Measurements from ENCODE around the gene GPR161. TPM values are rescaled to one million over a fixed set of nuclear protein-coding genes. Genes with fewer than 3 reads are reported as not detected.
"Not testable (repeated sequence)": the region's sequence is repeated elsewhere in the genome, so short reads cannot be mapped to it uniquely, and the experiment has no call there.

Gene GPR161
- total RNA-seq, 1 experiment from 2014 or later = 8.4 TPM

DNA sequence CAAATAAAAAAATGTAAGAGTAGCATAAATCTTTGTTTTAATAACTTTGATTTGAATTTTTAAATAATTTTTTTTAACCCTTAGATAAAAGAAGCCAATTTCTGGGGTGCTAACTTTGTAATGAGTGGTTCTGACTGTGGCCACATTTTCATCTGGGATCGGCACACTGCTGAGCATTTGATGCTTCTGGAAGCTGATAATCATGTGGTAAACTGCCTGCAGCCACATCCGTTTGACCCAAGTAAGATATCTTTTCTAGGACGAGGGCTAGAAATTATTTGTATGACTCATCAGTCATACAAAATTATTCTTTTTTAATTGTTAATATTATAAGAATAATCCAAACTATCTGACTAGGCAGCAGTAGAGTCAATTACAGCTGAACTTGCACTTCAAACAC lies 71.2 kb downstream of the GPR161 start:
- H3K4me1 Mint-ChIP-seq (ENCODE audit: low read depth, unreplicated experiment) = no peaks in the 10 kb centered on the region
- CTCF ChIA-PET = no interaction called here
- H3K36me3 Mint-ChIP-seq (ENCODE audit: insufficient read depth, unreplicated experiment) = peaks cover 7% of the 10 kb centered on the region
- no peaks in the 10 kb centered on the region for H3K27me3 Mint-ChIP-seq (ENCODE audit: unreplicated experiment)
- BruUV-seq (replicated peaks) = no TSS peak
- DNase-seq = no peak
- H3K4me3 Mint-ChIP-seq (ENCODE audit: low read depth, unreplicated experiment) = no peak overlapping the region
- TF ChIP-seq, protein P1, sequence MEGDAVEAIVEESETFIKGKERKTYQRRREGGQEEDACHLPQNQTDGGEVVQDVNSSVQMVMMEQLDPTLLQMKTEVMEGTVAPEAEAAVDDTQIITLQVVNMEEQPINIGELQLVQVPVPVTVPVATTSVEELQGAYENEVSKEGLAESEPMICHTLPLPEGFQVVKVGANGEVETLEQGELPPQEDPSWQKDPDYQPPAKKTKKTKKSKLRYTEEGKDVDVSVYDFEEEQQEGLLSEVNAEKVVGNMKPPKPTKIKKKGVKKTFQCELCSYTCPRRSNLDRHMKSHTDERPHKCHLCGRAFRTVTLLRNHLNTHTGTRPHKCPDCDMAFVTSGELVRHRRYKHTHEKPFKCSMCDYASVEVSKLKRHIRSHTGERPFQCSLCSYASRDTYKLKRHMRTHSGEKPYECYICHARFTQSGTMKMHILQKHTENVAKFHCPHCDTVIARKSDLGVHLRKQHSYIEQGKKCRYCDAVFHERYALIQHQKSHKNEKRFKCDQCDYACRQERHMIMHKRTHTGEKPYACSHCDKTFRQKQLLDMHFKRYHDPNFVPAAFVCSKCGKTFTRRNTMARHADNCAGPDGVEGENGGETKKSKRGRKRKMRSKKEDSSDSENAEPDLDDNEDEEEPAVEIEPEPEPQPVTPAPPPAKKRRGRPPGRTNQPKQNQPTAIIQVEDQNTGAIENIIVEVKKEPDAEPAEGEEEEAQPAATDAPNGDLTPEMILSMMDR (IDR thresholded peaks at IDR 0.05; ENCODE audit: unreplicated experiment) = no peak
- intact Hi-C loops (cut with micrococcal nuclease; ENCODE audit: unreplicated experiment) = no loop called here
- no peak overlapping the region for H3K27ac Mint-ChIP-seq (ENCODE audit: unreplicated experiment)
- H3K9me3 Mint-ChIP-seq (ENCODE audit: low read depth, unreplicated experiment) = no peaks in the 10 kb centered on the region

DNA sequence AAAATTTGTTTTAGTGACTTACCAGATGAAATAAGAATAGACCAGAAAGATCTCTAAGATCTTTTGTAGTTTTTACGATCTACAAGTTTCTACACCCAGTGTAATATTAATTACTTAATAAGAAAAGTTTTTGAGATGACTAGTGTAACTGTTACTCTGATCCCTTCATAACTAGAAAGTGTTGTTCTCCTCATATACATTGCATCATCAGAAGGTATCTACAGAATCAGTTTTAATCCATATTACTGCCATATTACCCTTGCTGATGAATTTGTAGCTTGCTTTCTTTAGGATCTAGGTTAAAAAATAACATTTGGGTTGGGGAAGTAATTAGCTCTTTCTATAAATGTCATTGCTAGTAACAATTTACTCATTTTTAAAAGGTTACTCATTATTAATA lies 72.5 kb downstream of the GPR161 start:
- CTCF ChIA-PET = no interaction called here
- Mint-ChIP-seq H3K9me3 (ENCODE audit: low read depth, unreplicated experiment) (no peaks in the 10 kb centered on the region), H3K4me1 (ENCODE audit: low read depth, unreplicated experiment) (no peaks in the 10 kb centered on the region), H3K4me3 (ENCODE audit: low read depth, unreplicated experiment) (no peak overlapping the region), H3K27ac (ENCODE audit: unreplicated experiment) (no peak overlapping the region), H3K36me3 (ENCODE audit: insufficient read depth, unreplicated experiment) (peaks cover 6% of the 10 kb centered on the region), H3K27me3 (ENCODE audit: unreplicated experiment) (no peaks in the 10 kb centered on the region)
- TF ChIP-seq, protein P1 (IDR thresholded peaks at IDR 0.05; ENCODE audit: unreplicated experiment) = no peak
- BruUV-seq (replicated peaks) = no TSS peak
- no peak for DNase-seq
- intact Hi-C loops (cut with micrococcal nuclease; ENCODE audit: unreplicated experiment) = no loop called here

DNA sequence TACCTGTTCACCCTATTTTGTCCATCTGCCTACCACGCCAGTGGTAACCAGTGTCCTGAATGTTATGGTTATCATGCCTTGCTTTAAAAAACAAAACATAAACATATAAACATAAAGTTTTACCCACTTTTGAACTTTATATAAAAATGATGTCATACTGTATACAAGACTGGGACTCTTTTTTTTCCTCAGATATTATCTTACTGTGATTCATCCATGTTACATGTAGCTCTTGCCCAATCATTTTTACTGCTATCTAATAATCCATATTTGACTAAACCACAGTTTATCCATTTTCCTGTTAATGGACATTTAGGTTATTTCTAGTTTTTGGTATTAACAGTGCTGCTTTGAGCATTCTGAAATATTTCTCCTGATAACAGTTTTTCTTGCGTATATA lies 78.8 kb downstream of the GPR161 start:
- Mint-ChIP-seq H3K4me3 (ENCODE audit: low read depth, unreplicated experiment) (no peak overlapping the region), H3K9me3 (ENCODE audit: low read depth, unreplicated experiment) (no peaks in the 10 kb centered on the region), H3K27ac (ENCODE audit: unreplicated experiment) (no peak overlapping the region), H3K36me3 (ENCODE audit: insufficient read depth, unreplicated experiment) (no peaks in the 10 kb centered on the region), H3K4me1 (ENCODE audit: low read depth, unreplicated experiment) (no peaks in the 10 kb centered on the region), H3K27me3 (ENCODE audit: unreplicated experiment) (no peaks in the 10 kb centered on the region)
- TF ChIP-seq, protein P1 (IDR thresholded peaks at IDR 0.05; ENCODE audit: unreplicated experiment) = no peak
- DNase-seq = no peak
- CTCF ChIA-PET = interaction anchor here (0.9 kb wide), 1 partner anchor 25 kb away, joined by 3 read pairs; no protein-coding TSS in a partner anchor
- intact Hi-C loops (cut with micrococcal nuclease; ENCODE audit: unreplicated experiment) = no loop called here
- no TSS peak for BruUV-seq (replicated peaks)

DNA sequence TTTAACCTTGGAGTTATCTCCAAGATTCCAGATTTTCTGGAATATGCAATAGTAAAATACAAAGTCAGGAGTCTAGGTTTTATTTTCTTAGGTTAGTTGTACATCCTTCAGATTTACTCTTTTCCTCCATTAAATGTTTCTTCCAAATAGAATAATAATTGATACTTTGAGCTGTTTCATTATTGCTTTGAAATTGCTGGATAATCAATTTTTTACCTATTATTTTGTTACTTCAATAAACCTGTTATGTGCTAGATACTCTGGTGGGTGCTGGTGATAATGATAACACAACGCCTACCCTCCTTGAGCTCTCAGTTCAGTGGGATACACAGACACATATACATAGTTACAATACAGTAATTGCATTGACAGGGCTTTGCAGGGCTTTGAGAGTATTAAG lies 79.4 kb downstream of the GPR161 start:
- CTCF ChIA-PET = interaction anchor here (0.9 kb wide), 1 partner anchor 25 kb away, joined by 3 read pairs; no protein-coding TSS in a partner anchor
- H3K27ac Mint-ChIP-seq (ENCODE audit: unreplicated experiment) = no peak overlapping the region
- no peaks in the 10 kb centered on the region for H3K27me3 Mint-ChIP-seq (ENCODE audit: unreplicated experiment)
- no peaks in the 10 kb centered on the region for H3K36me3 Mint-ChIP-seq (ENCODE audit: insufficient read depth, unreplicated experiment)
- no peak overlapping the region for H3K4me3 Mint-ChIP-seq (ENCODE audit: low read depth, unreplicated experiment)
- TF ChIP-seq, protein P1 (IDR thresholded peaks at IDR 0.05; ENCODE audit: unreplicated experiment) = no peak
- no peaks in the 10 kb centered on the region for H3K9me3 Mint-ChIP-seq (ENCODE audit: low read depth, unreplicated experiment)
- no peaks in the 10 kb centered on the region for H3K4me1 Mint-ChIP-seq (ENCODE audit: low read depth, unreplicated experiment)
- DNase-seq = no peak
- intact Hi-C loops (cut with micrococcal nuclease; ENCODE audit: unreplicated experiment) = no loop called here
- BruUV-seq (replicated peaks) = no TSS peak

DNA sequence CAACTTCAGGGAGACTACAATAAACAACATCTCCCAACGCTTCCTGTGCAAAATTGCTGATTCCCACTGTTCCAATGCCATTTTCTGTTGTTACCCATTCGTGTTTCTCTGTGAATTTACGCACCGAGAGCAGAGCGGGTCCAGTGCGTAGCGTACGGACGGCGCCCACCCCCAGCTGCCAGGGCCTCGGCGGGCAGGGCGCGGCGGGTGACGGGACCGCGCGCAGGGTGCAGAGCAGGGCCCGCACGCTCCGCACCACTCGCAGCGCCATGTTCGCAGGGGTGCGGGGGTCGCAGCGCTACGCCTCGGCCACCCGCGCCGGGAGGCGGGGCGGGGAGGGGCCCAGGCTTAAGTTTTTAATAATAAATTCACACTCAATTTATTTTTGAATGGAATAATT lies 80.6 kb downstream of the GPR161 start:
- DNase-seq; H3K4me1 Mint-ChIP-seq (ENCODE audit: low read depth, unreplicated experiment); H3K27me3 Mint-ChIP-seq (ENCODE audit: unreplicated experiment); H3K4me3 Mint-ChIP-seq (ENCODE audit: low read depth, unreplicated experiment); H3K27ac Mint-ChIP-seq (ENCODE audit: unreplicated experiment); H3K36me3 Mint-ChIP-seq (ENCODE audit: insufficient read depth, unreplicated experiment); BruUV-seq (replicated peaks); H3K9me3 Mint-ChIP-seq (ENCODE audit: low read depth, unreplicated experiment); intact Hi-C loops (cut with micrococcal nuclease; ENCODE audit: unreplicated experiment): not testable (repeated sequence)
- CTCF ChIA-PET = interaction anchor here (0.5 kb wide), 1 partner anchor 48 kb away, joined by 3 read pairs; no protein-coding TSS in a partner anchor
